GM23248 (cell line): ENCODE data around the gene GATAD2A. TPM values are rescaled to one million over a fixed set of nuclear protein-coding genes. Genes with fewer than 3 reads are reported as not detected.

Source experiments
- DNase-seq: peaks from one replicate; pipeline ENCODE4 v3.0.0-alpha.2; 2015
- H2AFZ ChIP-seq: fragments of 200-600 bp; sonication (generic); 2 replicates; pipeline ENCODE4 v1.6.1; 2016; ENCODE audit warnings: antibody characterized with exemption
- H3F3A ChIP-seq: fragments of 200-600 bp; sonication (generic); 2 replicates; pipeline ENCODE4 v1.6.1; 2016; ENCODE audit warnings: mild to moderate bottlenecking, antibody characterized with exemption, mixed run types; ENCODE audit not compliant: insufficient read depth
- H3K27ac ChIP-seq: fragments of 200-600 bp; sonication (generic); 2 replicates; pipeline ENCODE4 v1.5.1; 2016; ENCODE audit warnings: mild to moderate bottlenecking
- H3K27me3 ChIP-seq: fragments of 200-600 bp; sonication (generic); replicated peaks from 2 replicates; pipeline ENCODE4 v1.6.1; 2016; ENCODE audit warnings: mild to moderate bottlenecking; ENCODE audit not compliant: insufficient read depth
- H3K36me3 ChIP-seq: fragments of 200-600 bp; sonication (generic); 2 replicates; pipeline ENCODE4 v1.6.1; 2016; ENCODE audit warnings: low read depth, mild to moderate bottlenecking
- H3K4me1 ChIP-seq: fragments of 200-600 bp; sonication (generic); 2 replicates; pipeline ENCODE4 v1.6.1; 2016; ENCODE audit warnings: mild to moderate bottlenecking; ENCODE audit not compliant: insufficient read depth
- H3K4me2 ChIP-seq: fragments of 200-600 bp; sonication (generic); one replicate; pipeline ENCODE4 v1.6.1; 2016; ENCODE audit warnings: mild to moderate bottlenecking; ENCODE audit not compliant: unreplicated experiment
- H3K4me3 ChIP-seq: fragments of 200-600 bp; sonication (generic); 2 replicates; pipeline ENCODE4 v1.5.1; 2016; ENCODE audit warnings: mild to moderate bottlenecking
- H3K79me2 ChIP-seq: fragments of 200-600 bp; sonication (generic); 2 replicates; pipeline ENCODE4 v1.6.1; 2016; ENCODE audit warnings: mild to moderate bottlenecking; ENCODE audit not compliant: insufficient read depth
- H3K9ac ChIP-seq: fragments of 200-600 bp; sonication (generic); 2 replicates; pipeline ENCODE4 v1.6.1; 2016; ENCODE audit warnings: mild to moderate bottlenecking
- H3K9me2 ChIP-seq: fragments of 200-600 bp; sonication (generic); 2 replicates; pipeline ENCODE4 v1.6.1; 2016; ENCODE audit warnings: mixed run types, mild to moderate bottlenecking, moderate library complexity; ENCODE audit not compliant: insufficient read depth
- H3K9me3 ChIP-seq: fragments of 200-600 bp; sonication (generic); one replicate; pipeline ENCODE4 v1.6.1; 2017; ENCODE audit warnings: low read depth
- H4K20me1 ChIP-seq: fragments of 200-600 bp; sonication (generic); 2 replicates; pipeline ENCODE4 v1.6.0; 2016; ENCODE audit not compliant: insufficient read depth
- EZH2 ChIP-seq: fragments of 200-600 bp; sonication (generic); IDR thresholded peaks from 2 replicates; pipeline ENCODE4 v1.6.1; 2018; ENCODE audit warnings: antibody characterized with exemption, mild to moderate bottlenecking; ENCODE audit not compliant: insufficient read depth, poor library complexity, severe bottlenecking
- EZH2phosphoT487 ChIP-seq: fragments of 200-600 bp; sonication (generic); IDR thresholded peaks from 2 replicates; pipeline ENCODE4 v1.6.1; 2018; ENCODE audit warnings: antibody characterized with exemption, moderate library complexity, mild to moderate bottlenecking, low read depth; ENCODE audit not compliant: insufficient read depth
- WGBS, 2 experiments: methylation state at CpG; one replicate each; pipeline ENCODE4 v1.1.6; 2015 to 2017; ENCODE audit warnings: low lambda C conversion rate in 2 of 2, low coverage in 1 of 2; ENCODE audit errors: missing lambda C conversion rate in 2 of 2; 5-methylcytosine and 5-hydroxymethylcytosine counted together
- in situ Hi-C: fragments of 300-500 bp; cut with MboI; formaldehyde crosslinking; loops from 2 replicates; pipeline ENCODE4 v1.15.0; 2020
- polyA plus RNA-seq: library from polyadenylated mRNA; unstranded; fragments of >200 nt; fragmentation: Nextera tagmentation; extraction: Ambion mirVana; gene quantifications from 2 replicates; pipeline ENCODE4 v1.2.1, GENCODE V29; 2016
- total RNA-seq: library from RNA; depleted of rRNA; stranded (reverse); fragments of >200 nt; shearing (Covaris generic); gene quantifications from 2 replicates; pipeline ENCODE4 v1.2.3, GENCODE V29; 2014

GATAD2A gene
- total and polyA plus RNA-seq, 2 experiments from 2014 or later = 15.4 to 52.1 TPM

DNA sequence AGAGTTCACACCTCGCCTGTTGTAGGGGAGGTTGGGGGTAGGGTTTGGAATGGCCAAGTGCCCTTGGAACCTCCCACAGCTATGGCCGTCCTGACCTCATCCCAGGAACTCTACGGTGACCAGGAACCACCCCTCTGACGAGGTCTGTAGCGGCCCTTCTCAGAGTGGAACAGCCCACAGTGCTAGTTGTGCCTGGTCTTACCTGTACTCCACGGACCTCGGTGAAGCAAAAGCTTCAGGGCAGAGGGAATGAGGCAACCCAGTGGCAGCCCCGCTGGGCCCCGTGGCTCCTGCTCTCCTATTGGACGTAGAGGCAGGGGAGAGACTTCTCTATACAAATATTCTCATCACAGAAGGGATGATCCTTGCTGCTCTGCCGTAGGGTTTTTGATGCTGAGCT lies 102.7 kb downstream of the GATAD2A start:
- Histone ChIP-seq H3K36me3 (peaks cover 12% of the 10 kb centered on the region; the same call in 1 of the 2 replicates), H3K4me2 (no peak overlapping the region)
- in situ Hi-C loops = no loop called here

DNA sequence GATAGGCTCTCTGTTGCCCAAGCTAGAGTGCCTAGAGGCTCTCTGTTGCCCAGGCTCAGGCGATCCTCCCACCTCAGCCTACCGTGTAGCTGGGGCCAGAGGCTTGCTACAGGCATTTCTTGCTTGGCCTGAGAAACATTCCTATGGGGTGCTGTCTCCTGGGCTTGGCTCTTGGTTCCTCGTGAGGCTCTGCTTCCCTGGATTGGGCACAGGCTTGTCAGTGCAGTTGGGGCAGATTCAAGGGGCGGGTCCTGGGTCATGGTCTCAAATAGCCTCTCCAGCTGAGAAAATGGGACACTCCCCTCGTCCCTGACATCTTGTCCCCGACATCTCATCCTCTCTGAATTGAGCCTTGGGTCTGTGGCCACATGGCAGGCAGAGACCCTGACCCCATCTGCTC lies 105.0 kb downstream of the GATAD2A start:
- WGBS, 2 experiments = 48 to 49% methylated on average over 6 of the region's 6 CpGs
- Histone ChIP-seq H3K27ac (no peak overlapping the region), H3K4me2 (no peak overlapping the region), H3K4me3 (no peak overlapping the region), H3K36me3 (0 out of 2 replicates have a peak, but pooled peaks cover 12% of the 10 kb centered on the region), H3K4me1 (no peaks in the 10 kb centered on the region), H4K20me1 (no peaks in the 10 kb centered on the region), H3K9me2 (no peaks in the 10 kb centered on the region), H3K79me2 (no peaks in the 10 kb centered on the region), H3K9ac (no peak overlapping the region), H2AFZ (no peak overlapping the region), H3K9me3 (no peaks in the 10 kb centered on the region), H3F3A (no peaks in the 10 kb centered on the region), H3K27me3 (no peaks in the 10 kb centered on the region)
- no peak for TF ChIP-seq EZH2
- no peak for TF ChIP-seq EZH2phosphoT487
- peak; percentile 16 for DNase-seq
- in situ Hi-C loops = no loop called here

More for the DNA sequence above, 102.7 kb downstream of the GATAD2A start:
- TF ChIP-seq EZH2 (no peak), EZH2phosphoT487 (no peak)
- no peak overlapping the region for H3K9ac ChIP-seq
- H2AFZ ChIP-seq = no peak overlapping the region
- no peak overlapping the region for H3K27ac ChIP-seq
- H3K27me3 ChIP-seq = no peaks in the 10 kb centered on the region
- 73 to 85% methylated on average over 11 of the region's 11 CpGs for WGBS, 2 experiments
- H3K9me2 ChIP-seq = no peaks in the 10 kb centered on the region
- H3F3A ChIP-seq = no peaks in the 10 kb centered on the region
- H3K79me2 ChIP-seq = no peaks in the 10 kb centered on the region
- H3K4me1 ChIP-seq = no peaks in the 10 kb centered on the region
- H4K20me1 ChIP-seq = no peaks in the 10 kb centered on the region
- DNase-seq = no peak
- no peak overlapping the region for H3K4me3 ChIP-seq
- no peaks in the 10 kb centered on the region for H3K9me3 ChIP-seq

DNA sequence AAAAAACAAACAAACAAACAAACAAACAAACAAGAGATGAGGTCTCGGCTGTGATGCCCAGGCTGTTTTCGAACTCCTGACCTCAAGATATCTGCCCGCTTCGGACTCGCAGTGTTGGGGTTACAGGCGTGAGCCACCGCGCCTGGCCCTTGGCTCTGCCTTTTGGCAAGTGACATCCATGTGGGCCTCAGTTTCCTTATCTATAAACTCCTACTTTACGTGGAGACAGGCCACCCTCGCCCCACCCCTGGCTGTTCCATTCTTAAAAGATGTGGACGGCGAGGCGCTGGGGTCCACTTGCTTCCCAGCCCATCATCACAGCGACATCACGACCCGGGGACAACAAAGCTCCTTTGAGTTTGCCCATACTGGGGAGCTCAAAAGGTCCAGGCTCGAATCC lies 108.2 kb downstream of the GATAD2A start:
- in situ Hi-C loops = no loop called here
- Histone ChIP-seq H3K27me3 (no peaks in the 10 kb centered on the region), H3K79me2 (peaks cover 26% of the 10 kb centered on the region), H3F3A (no peaks in the 10 kb centered on the region), H3K9me3 (no peaks in the 10 kb centered on the region), H3K4me1 (peaks cover 9% of the 10 kb centered on the region), H3K36me3 (0 out of 2 replicates have a peak, but pooled peaks cover 1% of the 10 kb centered on the region), H3K27ac (no peak overlapping the region), H3K4me3 (no peak overlapping the region), H2AFZ (no peak overlapping the region), H3K4me2 (no peak overlapping the region), H4K20me1 (no peaks in the 10 kb centered on the region), H3K9me2 (no peaks in the 10 kb centered on the region), H3K9ac (no peak overlapping the region)
- DNase-seq = no peak
- 69 to 71% methylated on average over 17 of the region's 17 CpGs for WGBS, 2 experiments
- TF ChIP-seq EZH2phosphoT487 = no peak
- no peak for TF ChIP-seq EZH2

DNA sequence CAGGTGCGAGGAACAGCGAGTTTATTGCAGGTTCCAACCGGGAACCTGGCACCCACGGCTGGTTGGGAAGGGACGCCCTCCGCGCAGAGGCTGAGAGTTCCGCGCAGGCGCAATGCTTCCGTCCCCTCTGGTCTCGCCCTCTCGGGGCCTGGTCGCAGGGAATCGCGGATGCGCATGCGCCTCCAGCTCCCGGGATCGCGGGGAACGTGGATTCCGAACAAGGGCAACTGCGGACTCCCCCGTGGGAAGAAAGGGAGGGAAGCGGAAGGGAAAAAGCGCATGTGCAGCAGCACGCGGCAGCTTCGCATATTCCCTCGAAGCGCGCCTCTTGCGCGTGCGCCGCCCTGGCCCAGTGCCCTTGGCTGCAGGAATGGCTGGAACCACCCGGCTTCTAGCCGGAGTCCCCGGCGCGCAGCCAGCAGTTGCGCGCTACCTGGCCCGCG lies 108.8 kb downstream of the GATAD2A start:
- no peak overlapping the region for H3K27ac ChIP-seq
- no peak overlapping the region for H3K9ac ChIP-seq
- no peak for TF ChIP-seq EZH2
- no peak for TF ChIP-seq EZH2phosphoT487
- no peaks in the 10 kb centered on the region for H3K27me3 ChIP-seq
- 25 to 27% methylated on average over 37 to 46 of the region's 46 CpGs for WGBS, 2 experiments
- H4K20me1 ChIP-seq = no peaks in the 10 kb centered on the region
- no peaks in the 10 kb centered on the region for H3F3A ChIP-seq
- H3K4me3 ChIP-seq = no peak overlapping the region
- H3K4me2 ChIP-seq = no peak overlapping the region
- no peaks in the 10 kb centered on the region for H3K9me3 ChIP-seq
- peaks cover 32% of the 10 kb centered on the region for H3K79me2 ChIP-seq
- no peak overlapping the region for H2AFZ ChIP-seq
- H3K9me2 ChIP-seq = no peaks in the 10 kb centered on the region
- no peaks in the 10 kb centered on the region for H3K36me3 ChIP-seq
- peaks cover 9% of the 10 kb centered on the region for H3K4me1 ChIP-seq
- in situ Hi-C loops = no loop called here
- DNase-seq = peak; percentile 20
